GM23338 (cell line): ENCODE results near the gene WSCD2. TPM values are rescaled to one million over a fixed set of nuclear protein-coding genes. Genes with fewer than 3 reads are reported as not detected.

ENCODE experiments used
- ATAC-seq: fragments of 200-7000 bp; cut with Tn5 transposase; 3 replicates; pipeline ENCODE4 v1.9.1; 2020
- DNase-seq: peaks from one replicate; pipeline ENCODE4 v3.0.0-alpha.2; 2015; ENCODE audit warnings: low spot score
- H2AFZ ChIP-seq: fragments of 200-600 bp; sonication (generic); 2 replicates; pipeline ENCODE4 v1.8.0; 2016; ENCODE audit warnings: antibody characterized with exemption, mild to moderate bottlenecking, moderate library complexity
- H3F3A ChIP-seq: fragments of 200-600 bp; sonication (generic); replicated peaks from 2 replicates; pipeline ENCODE4 v1.8.0; 2017; ENCODE audit warnings: antibody characterized with exemption, mixed run types, low read depth
- H3K27ac ChIP-seq: fragments of 200-600 bp; sonication (generic); 2 replicates; pipeline ENCODE4 v1.6.1; 2016; ENCODE audit warnings: low read depth
- H3K27me3 ChIP-seq: fragments of 200-600 bp; sonication (generic); 2 replicates; pipeline ENCODE4 v1.8.0; 2016; ENCODE audit warnings: mild to moderate bottlenecking, mixed run types, moderate library complexity; ENCODE audit not compliant: insufficient read depth
- H3K36me3 ChIP-seq: fragments of 200-600 bp; sonication (generic); 2 replicates; pipeline ENCODE4 v1.8.0; 2016; ENCODE audit warnings: mild to moderate bottlenecking; ENCODE audit not compliant: insufficient read depth
- H3K4me1 ChIP-seq: fragments of 200-600 bp; sonication (generic); 2 replicates; pipeline ENCODE4 v1.8.0; 2016; ENCODE audit warnings: mild to moderate bottlenecking, moderate library complexity; ENCODE audit not compliant: insufficient read depth
- H3K4me2 ChIP-seq: fragments of 200-600 bp; sonication (generic); 2 replicates; pipeline ENCODE4 v1.7.1; 2017; ENCODE audit warnings: mixed run types
- H3K4me3 ChIP-seq: fragments of 200-600 bp; sonication (generic); 2 replicates; pipeline ENCODE4 v1.6.1; 2016; ENCODE audit warnings: mixed run types
- H3K79me2 ChIP-seq: fragments of 200-600 bp; sonication (generic); replicated peaks from 2 replicates; pipeline ENCODE4 v1.8.0; 2017; ENCODE audit warnings: mild to moderate bottlenecking; ENCODE audit not compliant: insufficient read depth
- H3K9me2 ChIP-seq: fragments of 200-600 bp; sonication (generic); 2 replicates; pipeline ENCODE4 v1.8.0; 2017; ENCODE audit not compliant: insufficient read depth
- H4K20me1 ChIP-seq: fragments of 200-600 bp; sonication (generic); replicated peaks from 2 replicates; pipeline ENCODE4 v1.8.0; 2017; ENCODE audit warnings: mild to moderate bottlenecking; ENCODE audit not compliant: insufficient read depth
- H3K27ac Mint-ChIP-seq: 2 replicates; pipeline ENCODE4 v1.8.0; 2020; ENCODE audit warnings: inconsistent platforms, mild to moderate bottlenecking, moderate library complexity, mixed read lengths
- H3K27me3 Mint-ChIP-seq: 3 replicates; pipeline ENCODE4 v1.8.0; 2022; ENCODE audit warnings: low read depth, mild to moderate bottlenecking, moderate library complexity, mixed read lengths, inconsistent platforms; ENCODE audit not compliant: insufficient read depth, poor library complexity
- H3K36me3 Mint-ChIP-seq: 3 replicates; pipeline ENCODE4 v1.8.0; 2021; ENCODE audit warnings: low read depth, mild to moderate bottlenecking, inconsistent platforms, moderate library complexity, mixed read lengths
- H3K4me1 Mint-ChIP-seq: 3 replicates; pipeline ENCODE4 v1.8.0; 2020; ENCODE audit warnings: mild to moderate bottlenecking, inconsistent platforms, mixed read lengths
- H3K4me3 Mint-ChIP-seq: 3 replicates; pipeline ENCODE4 v1.8.0; 2021; ENCODE audit warnings: moderate library complexity, mild to moderate bottlenecking, inconsistent platforms, mixed read lengths
- H3K9me3 Mint-ChIP-seq: 3 replicates; pipeline ENCODE4 v1.8.0; 2020; ENCODE audit warnings: moderate library complexity, mild to moderate bottlenecking, inconsistent platforms, mixed read lengths
- CREB1 ChIP-seq: fragments of 250-450 bp; sonication (Bioruptor Pico); IDR thresholded peaks from 2 replicates; pipeline ENCODE4 v1.5.0; 2020; ENCODE audit warnings: low read depth, mild to moderate bottlenecking, moderate library complexity
- EZH2 ChIP-seq: fragments of 200-600 bp; sonication (generic); IDR thresholded peaks from one replicate; pipeline ENCODE4 v1.8.0; 2017; ENCODE audit warnings: antibody characterized with exemption, mild to moderate bottlenecking, low read depth; ENCODE audit not compliant: unreplicated experiment
- EZH2phosphoT487 ChIP-seq: fragments of 200-600 bp; sonication (generic); IDR thresholded peaks from one replicate; pipeline ENCODE4 v1.8.1; 2018; ENCODE audit warnings: antibody characterized with exemption; ENCODE audit not compliant: unreplicated experiment
- JUNB ChIP-seq: IDR thresholded peaks from one replicate; pipeline ENCODE4 v1.6.1; 2016; ENCODE audit warnings: antibody characterized with exemption; ENCODE audit not compliant: unreplicated experiment
- NANOG ChIP-seq: IDR thresholded peaks from 2 replicates; pipeline ENCODE4 v1.6.1; 2016; ENCODE audit warnings: antibody characterized with exemption, borderline replicate concordance
- POLR2AphosphoS5 ChIP-seq: IDR thresholded peaks from 2 replicates; pipeline ENCODE4 v1.6.1; 2016; ENCODE audit warnings: antibody characterized with exemption, low read depth
- STAT1 ChIP-seq: IDR thresholded peaks from one replicate; pipeline ENCODE4 v1.6.1; 2016; ENCODE audit warnings: antibody characterized with exemption; ENCODE audit not compliant: unreplicated experiment
- ZNF114 ChIP-seq: fragments of 250-450 bp; sonication (Bioruptor Pico); IDR thresholded peaks from 2 replicates; pipeline ENCODE4 v1.5.0; 2020; ENCODE audit warnings: mild to moderate bottlenecking, moderate library complexity
- ZNF331 ChIP-seq: fragments of 250-450 bp; sonication (Bioruptor Pico); IDR thresholded peaks from 2 replicates; pipeline ENCODE4 v1.5.0; 2020; ENCODE audit warnings: low read depth, mild to moderate bottlenecking, moderate library complexity
- polyA plus RNA-seq: library from polyadenylated mRNA; unstranded; fragments of >200 nt; fragmentation: Nextera tagmentation; extraction: Ambion mirVana; gene quantifications from 2 replicates; pipeline ENCODE4 v1.2.1, GENCODE V29; 2016
- total RNA-seq: library from RNA; depleted of rRNA; stranded (reverse); fragments of >200 nt; shearing (Covaris generic); gene quantifications from 2 replicates; pipeline ENCODE4 v1.2.3, GENCODE V29; 2014
- TF ChIP-seq, protein P1 (sequence below): IDR thresholded peaks from 2 replicates; pipeline ENCODE4 v1.6.1; 2016; ENCODE audit warnings: antibody characterized with exemption
- TF ChIP-seq, protein P2 (sequence below), 2 experiments: fragments of 200-600 bp in 1 of 2; sonication (generic) in 1 of 2; conservative IDR thresholded peaks; 2 replicates each; pipeline versions ENCODE4 v1.5.1 to v1.6.1; 2016 to 2017; ENCODE audit warnings: antibody characterized with exemption in 2 of 2, low read depth in 2 of 2, mild to moderate bottlenecking in 2 of 2, moderate library complexity in 1 of 2
- TF ChIP-seq, protein P3 (sequence below): fragments of 250-450 bp; sonication (Bioruptor Pico); IDR thresholded peaks from 2 replicates; pipeline ENCODE4 v1.5.0; 2020; ENCODE audit warnings: mild to moderate bottlenecking, moderate library complexity

Gene WSCD2
- total and polyA plus RNA-seq, 2 experiments from 2014 or later = 0.66 to 3.1 TPM

DNA sequence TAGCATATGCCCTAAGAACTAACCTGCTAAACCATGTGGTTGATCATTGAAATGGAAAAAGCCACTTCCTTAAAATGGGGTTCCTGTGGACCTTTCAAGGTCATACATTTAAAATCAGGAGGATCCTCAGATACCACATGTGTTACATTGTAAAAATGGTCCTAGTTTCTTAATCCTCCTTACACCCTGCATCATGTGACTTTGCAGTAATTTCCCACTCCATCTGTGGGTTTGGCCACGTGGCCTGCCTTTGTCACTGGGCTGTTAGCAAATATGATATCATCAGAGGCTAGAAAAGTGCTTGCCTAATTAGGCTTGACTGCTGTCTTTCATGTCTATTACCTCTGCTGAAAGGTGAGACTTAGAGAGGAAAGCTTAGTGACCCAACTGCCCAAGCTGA lies 139.3 kb downstream of the WSCD2 start:
- H3K36me3 Mint-ChIP-seq = no peaks in the 10 kb centered on the region
- H3K27me3 ChIP-seq = no peaks in the 10 kb centered on the region
- no peaks in the 10 kb centered on the region for H3K79me2 ChIP-seq
- TF ChIP-seq NANOG (no peak), POLR2AphosphoS5 (no peak)
- TF ChIP-seq, protein P1, sequence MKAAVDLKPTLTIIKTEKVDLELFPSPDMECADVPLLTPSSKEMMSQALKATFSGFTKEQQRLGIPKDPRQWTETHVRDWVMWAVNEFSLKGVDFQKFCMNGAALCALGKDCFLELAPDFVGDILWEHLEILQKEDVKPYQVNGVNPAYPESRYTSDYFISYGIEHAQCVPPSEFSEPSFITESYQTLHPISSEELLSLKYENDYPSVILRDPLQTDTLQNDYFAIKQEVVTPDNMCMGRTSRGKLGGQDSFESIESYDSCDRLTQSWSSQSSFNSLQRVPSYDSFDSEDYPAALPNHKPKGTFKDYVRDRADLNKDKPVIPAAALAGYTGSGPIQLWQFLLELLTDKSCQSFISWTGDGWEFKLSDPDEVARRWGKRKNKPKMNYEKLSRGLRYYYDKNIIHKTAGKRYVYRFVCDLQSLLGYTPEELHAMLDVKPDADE = no peak
- DNase-seq (no peak), ATAC-seq (no peak)
- H3K27ac Mint-ChIP-seq = no peak overlapping the region
- no peaks in the 10 kb centered on the region for H4K20me1 ChIP-seq
- H3K36me3 ChIP-seq = no peaks in the 10 kb centered on the region
- H3K4me1 ChIP-seq = peaks cover 2% of the 10 kb centered on the region; the same call in 1 of the 2 replicates
- H3K4me2 ChIP-seq = no peak overlapping the region
- H3K27ac ChIP-seq = no peak overlapping the region
- no peaks in the 10 kb centered on the region; the same call in none of the 2 replicates for H3K9me2 ChIP-seq
- H3K4me3 Mint-ChIP-seq = no peak overlapping the region
- peaks cover 2% of the 10 kb centered on the region for H3K27me3 Mint-ChIP-seq
- H3K4me1 Mint-ChIP-seq = no peaks in the 10 kb centered on the region
- no peaks in the 10 kb centered on the region for H3F3A ChIP-seq
- H2AFZ ChIP-seq = no peak overlapping the region
- H3K9me3 Mint-ChIP-seq = no peaks in the 10 kb centered on the region; the same call in 2 of the 3 replicates
- H3K4me3 ChIP-seq = no peak overlapping the region

DNA sequence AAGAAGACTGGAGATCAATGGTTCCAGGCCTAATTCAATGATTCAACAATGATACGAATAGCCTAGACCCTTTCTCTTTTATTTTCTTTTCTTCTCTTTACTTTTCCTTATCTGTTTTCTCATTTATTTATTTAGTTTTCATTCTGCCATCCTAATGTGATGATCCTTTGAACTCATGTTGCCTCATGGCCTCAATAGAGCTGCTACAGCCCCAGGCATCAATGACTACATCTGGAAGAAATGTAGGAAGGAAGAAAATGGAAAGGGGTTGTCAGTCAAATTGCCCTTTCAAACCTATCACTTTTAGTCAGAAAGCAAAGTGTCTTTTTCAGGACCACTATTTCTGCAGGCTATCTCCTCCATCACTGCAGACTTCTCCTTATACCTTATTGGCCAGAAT lies 140.1 kb downstream of the WSCD2 start:
- no peaks in the 10 kb centered on the region for H3K27me3 ChIP-seq
- no peaks in the 10 kb centered on the region for H3K9me3 Mint-ChIP-seq
- DNase-seq (no peak), ATAC-seq (no peak)
- no peak overlapping the region for H3K27ac Mint-ChIP-seq
- H3K27ac ChIP-seq = no peak overlapping the region
- H3K4me3 ChIP-seq = no peak overlapping the region
- no peaks in the 10 kb centered on the region for H3K36me3 ChIP-seq
- no peak overlapping the region; the same call in 1 of the 2 replicates for H2AFZ ChIP-seq
- H3K36me3 Mint-ChIP-seq = no peaks in the 10 kb centered on the region
- no peaks in the 10 kb centered on the region; the same call in 1 of the 2 replicates for H3K9me2 ChIP-seq
- H3K4me3 Mint-ChIP-seq = no peak overlapping the region
- H3K27me3 Mint-ChIP-seq = peaks cover 1% of the 10 kb centered on the region
- H3K4me1 ChIP-seq = peaks cover under 1% of the 10 kb centered on the region; the same call in 1 of the 2 replicates
- no peak overlapping the region for H3K4me2 ChIP-seq
- H3K79me2 ChIP-seq = no peaks in the 10 kb centered on the region
- no peaks in the 10 kb centered on the region for H4K20me1 ChIP-seq
- H3F3A ChIP-seq = no peaks in the 10 kb centered on the region
- no peaks in the 10 kb centered on the region for H3K4me1 Mint-ChIP-seq
- TF ChIP-seq ZNF114 = no peak
- TF ChIP-seq, protein P2, sequence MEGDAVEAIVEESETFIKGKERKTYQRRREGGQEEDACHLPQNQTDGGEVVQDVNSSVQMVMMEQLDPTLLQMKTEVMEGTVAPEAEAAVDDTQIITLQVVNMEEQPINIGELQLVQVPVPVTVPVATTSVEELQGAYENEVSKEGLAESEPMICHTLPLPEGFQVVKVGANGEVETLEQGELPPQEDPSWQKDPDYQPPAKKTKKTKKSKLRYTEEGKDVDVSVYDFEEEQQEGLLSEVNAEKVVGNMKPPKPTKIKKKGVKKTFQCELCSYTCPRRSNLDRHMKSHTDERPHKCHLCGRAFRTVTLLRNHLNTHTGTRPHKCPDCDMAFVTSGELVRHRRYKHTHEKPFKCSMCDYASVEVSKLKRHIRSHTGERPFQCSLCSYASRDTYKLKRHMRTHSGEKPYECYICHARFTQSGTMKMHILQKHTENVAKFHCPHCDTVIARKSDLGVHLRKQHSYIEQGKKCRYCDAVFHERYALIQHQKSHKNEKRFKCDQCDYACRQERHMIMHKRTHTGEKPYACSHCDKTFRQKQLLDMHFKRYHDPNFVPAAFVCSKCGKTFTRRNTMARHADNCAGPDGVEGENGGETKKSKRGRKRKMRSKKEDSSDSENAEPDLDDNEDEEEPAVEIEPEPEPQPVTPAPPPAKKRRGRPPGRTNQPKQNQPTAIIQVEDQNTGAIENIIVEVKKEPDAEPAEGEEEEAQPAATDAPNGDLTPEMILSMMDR (conservative IDR thresholded peaks at IDR 0.05; ENCODE audit: low read depth in 2 of 2) = no peak
- TF ChIP-seq STAT1 = no peak
- no peak for TF ChIP-seq ZNF331 (CRISPR knock-in tag)
- no peak for TF ChIP-seq JUNB
- TF ChIP-seq CREB1 = no peak
- TF ChIP-seq, protein P1 = no peak
- TF ChIP-seq, protein P3, sequence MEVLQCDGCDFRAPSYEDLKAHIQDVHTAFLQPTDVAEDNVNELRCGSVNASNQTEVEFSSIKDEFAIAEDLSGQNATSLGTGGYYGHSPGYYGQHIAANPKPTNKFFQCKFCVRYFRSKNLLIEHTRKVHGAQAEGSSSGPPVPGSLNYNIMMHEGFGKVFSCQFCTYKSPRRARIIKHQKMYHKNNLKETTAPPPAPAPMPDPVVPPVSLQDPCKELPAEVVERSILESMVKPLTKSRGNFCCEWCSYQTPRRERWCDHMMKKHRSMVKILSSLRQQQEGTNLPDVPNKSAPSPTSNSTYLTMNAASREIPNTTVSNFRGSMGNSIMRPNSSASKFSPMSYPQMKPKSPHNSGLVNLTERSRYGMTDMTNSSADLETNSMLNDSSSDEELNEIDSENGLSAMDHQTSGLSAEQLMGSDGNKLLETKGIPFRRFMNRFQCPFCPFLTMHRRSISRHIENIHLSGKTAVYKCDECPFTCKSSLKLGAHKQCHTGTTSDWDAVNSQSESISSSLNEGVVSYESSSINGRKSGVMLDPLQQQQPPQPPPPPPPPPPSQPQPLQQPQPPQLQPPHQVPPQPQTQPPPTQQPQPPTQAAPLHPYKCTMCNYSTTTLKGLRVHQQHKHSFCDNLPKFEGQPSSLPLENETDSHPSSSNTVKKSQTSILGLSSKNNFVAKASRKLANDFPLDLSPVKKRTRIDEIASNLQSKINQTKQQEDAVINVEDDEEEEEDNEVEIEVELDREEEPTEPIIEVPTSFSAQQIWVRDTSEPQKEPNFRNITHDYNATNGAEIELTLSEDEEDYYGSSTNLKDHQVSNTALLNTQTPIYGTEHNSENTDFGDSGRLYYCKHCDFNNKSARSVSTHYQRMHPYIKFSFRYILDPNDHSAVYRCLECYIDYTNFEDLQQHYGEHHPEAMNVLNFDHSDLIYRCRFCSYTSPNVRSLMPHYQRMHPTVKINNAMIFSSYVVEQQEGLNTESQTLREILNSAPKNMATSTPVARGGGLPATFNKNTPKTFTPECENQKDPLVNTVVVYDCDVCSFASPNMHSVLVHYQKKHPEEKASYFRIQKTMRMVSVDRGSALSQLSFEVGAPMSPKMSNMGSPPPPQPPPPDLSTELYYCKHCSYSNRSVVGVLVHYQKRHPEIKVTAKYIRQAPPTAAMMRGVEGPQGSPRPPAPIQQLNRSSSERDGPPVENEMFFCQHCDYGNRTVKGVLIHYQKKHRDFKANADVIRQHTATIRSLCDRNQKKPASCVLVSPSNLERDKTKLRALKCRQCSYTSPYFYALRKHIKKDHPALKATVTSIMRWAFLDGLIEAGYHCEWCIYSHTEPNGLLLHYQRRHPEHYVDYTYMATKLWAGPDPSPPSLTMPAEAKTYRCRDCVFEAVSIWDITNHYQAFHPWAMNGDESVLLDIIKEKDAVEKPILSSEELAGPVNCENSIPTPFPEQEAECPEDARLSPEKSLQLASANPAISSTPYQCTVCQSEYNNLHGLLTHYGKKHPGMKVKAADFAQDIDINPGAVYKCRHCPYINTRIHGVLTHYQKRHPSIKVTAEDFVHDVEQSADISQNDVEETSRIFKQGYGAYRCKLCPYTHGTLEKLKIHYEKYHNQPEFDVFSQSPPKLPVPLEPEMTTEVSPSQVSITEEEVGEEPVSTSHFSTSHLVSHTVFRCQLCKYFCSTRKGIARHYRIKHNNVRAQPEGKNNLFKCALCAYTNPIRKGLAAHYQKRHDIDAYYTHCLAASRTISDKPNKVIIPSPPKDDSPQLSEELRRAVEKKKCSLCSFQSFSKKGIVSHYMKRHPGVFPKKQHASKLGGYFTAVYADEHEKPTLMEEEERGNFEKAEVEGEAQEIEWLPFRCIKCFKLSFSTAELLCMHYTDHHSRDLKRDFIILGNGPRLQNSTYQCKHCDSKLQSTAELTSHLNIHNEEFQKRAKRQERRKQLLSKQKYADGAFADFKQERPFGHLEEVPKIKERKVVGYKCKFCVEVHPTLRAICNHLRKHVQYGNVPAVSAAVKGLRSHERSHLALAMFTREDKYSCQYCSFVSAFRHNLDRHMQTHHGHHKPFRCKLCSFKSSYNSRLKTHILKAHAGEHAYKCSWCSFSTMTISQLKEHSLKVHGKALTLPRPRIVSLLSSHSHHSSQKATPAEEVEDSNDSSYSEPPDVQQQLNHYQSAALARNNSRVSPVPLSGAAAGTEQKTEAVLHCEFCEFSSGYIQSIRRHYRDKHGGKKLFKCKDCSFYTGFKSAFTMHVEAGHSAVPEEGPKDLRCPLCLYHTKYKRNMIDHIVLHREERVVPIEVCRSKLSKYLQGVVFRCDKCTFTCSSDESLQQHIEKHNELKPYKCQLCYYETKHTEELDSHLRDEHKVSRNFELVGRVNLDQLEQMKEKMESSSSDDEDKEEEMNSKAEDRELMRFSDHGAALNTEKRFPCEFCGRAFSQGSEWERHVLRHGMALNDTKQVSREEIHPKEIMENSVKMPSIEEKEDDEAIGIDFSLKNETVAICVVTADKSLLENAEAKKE = no peak
- TF ChIP-seq EZH2 = no peak
- TF ChIP-seq EZH2phosphoT487 = no peak
- no peak for TF ChIP-seq NANOG
- no peak for TF ChIP-seq POLR2AphosphoS5
